Ectodermal cell (in vitro differentiated cells): ENCODE data around the gene ATP2B3.

ENCODE experiments used
- H3K27ac ChIP-seq: 2 replicates; pipeline ENCODE4 v1.7.0; 2013; ENCODE audit warnings: mild to moderate bottlenecking, low read depth, low read length; ENCODE audit not compliant: insufficient read depth, poor library complexity, severe bottlenecking
- H3K27me3 ChIP-seq: 2 replicates; pipeline ENCODE4 v1.7.0; 2013; ENCODE audit warnings: mild to moderate bottlenecking, low read length; ENCODE audit not compliant: insufficient read depth, control insufficient read depth, poor library complexity, severe bottlenecking
- H3K36me3 ChIP-seq: one replicate; pipeline ENCODE4 v1.7.0; 2013; ENCODE audit warnings: low read length; ENCODE audit not compliant: control insufficient read depth, insufficient read depth
- H3K4me1 ChIP-seq: one replicate; pipeline ENCODE4 v1.7.0; 2013; ENCODE audit warnings: low read length; ENCODE audit not compliant: control insufficient read depth, insufficient read depth
- H3K4me3 ChIP-seq: 2 replicates; pipeline ENCODE4 v1.7.0; 2013; ENCODE audit warnings: low read depth, low read length, control low read depth; ENCODE audit not compliant: insufficient read depth
- H3K9me3 ChIP-seq: 2 replicates; pipeline ENCODE4 v1.7.0; 2013; ENCODE audit warnings: mild to moderate bottlenecking, low read length, moderate library complexity; ENCODE audit not compliant: control insufficient read depth
- WGBS, 2 experiments: methylation state at CpG; one replicate each; pipeline ENCODE4 v1.1.7; 2013; ENCODE audit warnings: missing lambda C conversion rate in 2 of 2; 5-methylcytosine and 5-hydroxymethylcytosine counted together

Gene ATP2B3

DNA sequence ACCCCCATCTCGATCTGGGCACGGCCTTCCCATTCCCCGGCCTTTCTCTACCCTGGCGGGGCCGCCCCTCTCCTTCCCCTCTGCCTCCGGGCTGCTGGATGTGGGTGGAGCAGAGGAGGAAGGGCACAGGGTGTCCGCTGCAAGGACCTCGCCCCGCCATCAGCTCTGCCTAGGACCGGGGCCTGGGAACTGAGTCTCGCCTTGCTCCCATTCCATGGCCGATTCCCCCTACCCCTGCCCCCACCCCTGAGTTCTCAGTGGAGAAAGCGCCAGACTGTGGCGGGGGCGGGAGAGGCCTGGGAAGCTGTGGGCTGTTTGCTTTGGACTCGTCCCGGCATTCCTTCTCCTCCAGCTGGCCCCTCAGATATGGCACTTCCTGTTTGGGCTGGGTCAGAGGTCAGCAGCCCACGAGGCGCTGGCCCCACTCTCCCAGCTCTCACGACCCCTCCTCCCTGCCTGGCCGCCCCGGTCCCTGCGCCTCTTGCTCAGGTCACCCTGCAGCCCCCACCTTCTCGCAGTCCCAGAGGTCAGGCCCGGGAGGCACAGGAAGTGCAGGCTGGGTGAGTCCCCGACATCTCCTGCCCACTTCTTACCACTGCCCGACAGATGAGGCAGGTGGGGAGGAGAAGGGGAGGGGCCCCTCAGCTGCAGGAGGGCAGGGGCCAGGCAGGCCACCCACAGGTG is 29.1 kb upstream of the ATP2B3 start:
- no peaks in the 10 kb centered on the region for H3K27me3 ChIP-seq
- no peak overlapping the region for H3K4me3 ChIP-seq
- no peaks in the 10 kb centered on the region for H3K36me3 ChIP-seq
- no peaks in the 10 kb centered on the region for H3K9me3 ChIP-seq
- H3K27ac ChIP-seq = no peak overlapping the region
- H3K4me1 ChIP-seq = no peaks in the 10 kb centered on the region
- 74 to 77% methylated on average over 19 to 27 of the region's 27 CpGs for WGBS, 2 experiments

DNA sequence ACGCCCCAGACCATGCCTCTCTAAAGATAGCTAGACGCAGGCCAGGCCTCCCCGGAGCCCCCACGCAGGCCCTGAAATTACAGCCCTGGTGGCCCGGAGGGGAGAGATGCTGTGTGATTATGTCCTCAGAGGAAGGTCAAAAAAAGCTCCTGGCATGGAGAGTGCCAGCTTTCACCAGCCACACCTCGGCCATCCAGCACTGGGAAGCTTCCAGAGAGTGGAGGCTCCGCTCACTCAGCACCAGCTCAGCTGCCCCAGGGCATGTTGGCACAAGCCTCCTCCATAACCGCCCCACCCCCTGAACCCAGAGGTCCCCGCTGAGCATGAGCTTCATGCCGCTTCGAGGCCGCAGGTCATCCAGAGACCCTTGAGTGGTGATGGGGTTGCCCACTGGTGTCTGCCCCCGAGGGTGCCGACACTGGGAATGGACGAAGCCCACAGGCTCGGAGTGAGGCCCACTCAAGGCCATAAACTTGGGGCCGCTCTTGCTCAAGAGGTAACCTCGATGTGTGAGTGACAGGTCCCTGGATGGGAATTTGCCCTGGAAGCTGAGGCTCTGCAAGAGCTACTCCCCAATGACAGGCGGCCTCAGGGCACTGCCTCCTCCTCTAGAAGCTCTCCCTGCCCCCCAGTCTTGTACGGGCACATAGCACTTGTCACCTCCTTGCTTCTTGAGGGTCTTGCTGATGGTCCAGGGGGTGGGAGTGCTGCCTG is 27.1 kb upstream of the ATP2B3 start:
- Histone ChIP-seq H3K9me3 (no peaks in the 10 kb centered on the region), H3K4me3 (no peak overlapping the region), H3K4me1 (no peaks in the 10 kb centered on the region), H3K36me3 (no peaks in the 10 kb centered on the region), H3K27ac (no peak overlapping the region), H3K27me3 (no peaks in the 10 kb centered on the region)
- WGBS, 2 experiments = 94% methylated on average over 20 of the region's 20 CpGs

DNA sequence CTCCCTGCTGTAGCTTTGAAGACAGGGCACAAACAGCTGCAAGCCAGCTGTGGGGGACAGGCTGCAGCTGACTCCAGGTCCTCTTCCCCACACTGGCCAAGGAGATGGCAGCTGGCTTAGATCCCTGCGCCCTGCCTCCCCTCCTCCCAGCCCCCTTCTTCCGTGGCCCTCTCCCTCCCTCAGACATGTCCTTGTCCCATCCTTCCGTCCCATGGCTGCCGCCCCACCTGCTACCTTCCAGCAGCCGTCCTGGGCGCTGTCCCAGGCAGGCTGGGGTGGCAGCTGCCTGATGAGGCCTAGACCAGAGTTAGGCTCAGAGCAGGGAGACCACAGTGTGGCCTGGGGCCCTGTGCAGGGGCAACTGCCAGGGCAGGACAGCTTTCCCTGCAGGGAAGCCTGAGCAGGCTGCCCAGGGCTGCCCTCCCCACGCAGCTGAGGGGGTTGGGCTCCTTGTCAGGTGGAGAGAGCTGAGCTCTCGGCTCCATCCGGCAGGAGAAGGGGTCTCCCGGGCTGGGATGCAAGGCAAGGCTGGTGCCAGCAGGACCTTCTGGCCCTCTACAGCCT is 26.0 kb upstream of the ATP2B3 start:
- Histone ChIP-seq H3K4me1 (no peaks in the 10 kb centered on the region), H3K9me3 (no peaks in the 10 kb centered on the region), H3K36me3 (no peaks in the 10 kb centered on the region), H3K27ac (no peak overlapping the region), H3K27me3 (no peaks in the 10 kb centered on the region), H3K4me3 (no peak overlapping the region)
- 57 to 58% methylated on average over 10 of the region's 10 CpGs for WGBS, 2 experiments

DNA sequence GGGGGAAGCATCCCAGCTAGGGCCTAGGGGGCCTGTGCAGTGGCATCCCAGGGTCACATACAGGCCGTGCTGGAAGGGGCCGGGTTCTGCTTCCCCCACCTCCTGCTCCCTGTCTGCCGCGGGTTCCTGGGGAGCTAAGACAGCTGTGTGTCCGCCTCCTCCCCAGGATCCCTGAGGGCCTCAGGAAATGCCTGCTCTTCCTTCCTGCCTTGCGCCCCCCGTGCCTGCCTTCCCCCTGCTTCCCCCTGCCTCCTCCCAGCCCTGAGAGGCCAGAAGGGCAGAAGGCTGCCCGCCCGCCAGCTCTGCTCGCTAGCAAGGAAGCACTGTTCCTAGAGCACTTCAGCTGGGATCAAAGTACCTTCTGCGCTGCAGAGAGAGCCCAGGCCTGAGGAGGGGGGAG is 25.5 kb upstream of the ATP2B3 start:
- no peak overlapping the region for H3K4me3 ChIP-seq
- no peak overlapping the region for H3K27ac ChIP-seq
- no peaks in the 10 kb centered on the region for H3K9me3 ChIP-seq
- H3K4me1 ChIP-seq = no peaks in the 10 kb centered on the region
- H3K36me3 ChIP-seq = no peaks in the 10 kb centered on the region
- 41 to 44% methylated on average over 11 of the region's 11 CpGs for WGBS, 2 experiments
- H3K27me3 ChIP-seq = no peaks in the 10 kb centered on the region

DNA sequence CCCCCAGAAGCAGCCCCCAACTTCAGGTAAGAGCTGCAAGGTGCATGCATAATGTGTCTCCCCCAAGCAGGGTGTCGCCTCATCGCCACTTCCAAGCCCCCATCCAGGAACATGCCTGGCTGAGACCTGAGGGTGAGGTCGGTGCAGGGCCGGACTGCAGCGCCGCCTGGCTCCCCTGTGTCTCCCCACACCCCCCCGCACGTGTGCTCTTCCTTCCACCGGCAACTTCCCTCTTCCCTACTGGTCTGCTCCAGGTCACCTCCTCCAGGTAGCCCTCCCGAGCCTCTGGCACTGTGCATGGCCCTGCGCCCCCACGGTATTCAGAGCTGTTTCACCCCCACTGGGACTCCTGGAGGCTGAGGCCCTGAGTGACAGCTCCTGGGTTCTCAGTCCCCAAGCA is 24.9 kb upstream of the ATP2B3 start:
- no peaks in the 10 kb centered on the region for H3K9me3 ChIP-seq
- H3K4me1 ChIP-seq = no peaks in the 10 kb centered on the region
- H3K4me3 ChIP-seq = no peak overlapping the region
- 85% methylated on average over 12 of the region's 12 CpGs for WGBS, 2 experiments
- no peaks in the 10 kb centered on the region for H3K27me3 ChIP-seq
- H3K27ac ChIP-seq = no peak overlapping the region
- no peaks in the 10 kb centered on the region for H3K36me3 ChIP-seq

DNA sequence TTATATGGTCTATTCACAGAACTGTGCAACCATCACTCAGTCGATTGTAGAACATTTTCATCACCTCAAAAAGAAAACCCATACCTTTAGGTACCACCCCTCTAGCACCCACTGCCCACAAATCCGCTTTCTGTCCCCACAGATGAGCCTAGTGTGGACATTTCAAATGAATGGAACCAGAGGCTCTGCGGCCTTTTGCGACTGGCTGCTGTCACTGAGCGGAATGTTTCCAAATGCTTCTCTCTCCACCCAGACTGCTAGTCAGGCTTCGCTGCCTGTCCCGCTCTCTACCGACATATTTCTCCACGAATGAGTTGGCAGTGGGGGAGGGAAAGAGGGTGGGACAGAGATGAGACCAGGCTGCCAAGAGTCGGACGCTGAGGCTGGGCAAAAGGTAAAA is 24.4 kb upstream of the ATP2B3 start:
- Histone ChIP-seq H3K4me3 (no peak overlapping the region), H3K4me1 (no peaks in the 10 kb centered on the region), H3K27ac (no peak overlapping the region), H3K36me3 (no peaks in the 10 kb centered on the region), H3K27me3 (no peaks in the 10 kb centered on the region), H3K9me3 (no peaks in the 10 kb centered on the region)
- 90 to 97% methylated on average over 11 of the region's 11 CpGs for WGBS, 2 experiments

DNA sequence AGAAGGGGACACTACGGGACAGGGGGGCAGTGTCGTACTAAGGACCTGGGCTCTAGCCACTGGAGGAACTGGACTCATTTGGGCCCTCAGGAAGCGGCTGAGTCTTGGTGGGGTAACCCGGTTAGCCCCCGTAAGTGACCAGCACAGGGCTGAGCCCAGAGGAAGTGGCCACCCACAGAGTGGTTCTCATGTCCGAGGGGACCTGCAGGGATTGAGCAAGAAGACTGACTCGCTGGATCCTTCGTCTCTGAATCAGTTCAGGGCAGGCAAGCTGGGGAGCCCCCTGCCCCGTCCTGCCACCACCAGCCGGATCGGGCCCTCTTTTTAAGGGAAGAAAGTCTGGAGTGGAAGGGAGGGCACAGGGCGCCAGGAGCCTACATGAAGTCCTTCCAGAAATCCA is 23.4 kb upstream of the ATP2B3 start:
- WGBS, 2 experiments = 85 to 88% methylated on average over 12 of the region's 12 CpGs
- no peak overlapping the region for H3K27ac ChIP-seq
- H3K36me3 ChIP-seq = no peaks in the 10 kb centered on the region

DNA sequence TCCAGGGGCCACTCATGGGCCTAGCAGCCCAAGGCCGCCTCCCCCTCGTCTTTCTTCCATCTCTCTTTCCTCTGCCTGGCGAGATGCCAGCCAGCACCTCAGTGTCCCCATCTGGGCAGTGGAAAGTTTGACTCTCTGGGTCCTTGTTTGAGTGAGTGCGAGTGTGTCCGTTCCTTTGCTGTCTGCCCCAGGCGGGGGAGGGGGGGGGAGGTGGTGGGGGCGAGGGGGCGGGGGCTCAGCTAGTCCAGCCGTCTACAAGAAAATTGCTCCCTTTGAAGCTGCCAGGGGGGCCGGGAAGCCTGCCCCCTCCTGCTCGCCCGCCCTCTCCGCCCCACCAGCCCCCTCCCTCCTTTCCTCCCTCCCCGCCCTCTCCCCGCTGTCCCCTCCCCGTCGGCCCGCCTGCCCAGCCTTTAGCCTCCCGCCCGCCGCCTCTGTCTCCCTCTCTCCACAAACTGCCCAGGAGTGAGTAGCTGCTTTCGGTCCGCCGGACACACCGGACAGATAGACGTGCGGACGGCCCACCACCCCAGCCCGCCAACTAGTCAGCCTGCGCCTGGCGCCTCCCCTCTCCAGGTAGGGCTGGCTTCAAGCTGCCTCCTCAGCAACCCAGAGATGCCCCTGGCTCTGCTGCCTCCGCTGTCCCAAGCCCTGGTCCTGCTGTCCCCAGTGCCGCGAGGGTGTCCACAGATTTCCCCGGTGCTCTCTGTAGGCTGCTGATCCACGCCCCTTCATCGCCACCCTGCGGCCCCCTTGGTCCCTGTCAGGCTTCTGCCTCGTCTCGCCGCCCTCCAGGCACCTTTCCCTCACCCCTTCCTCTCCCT is 22.7 kb upstream of the ATP2B3 start, which contains the start of gene BGN:
TSS of gene BGN (plus strand) at position 440 of the 821 bp plus-strand sequence. CDS start 9,652 bp downstream, outside the sequence.
- H3K4me1 ChIP-seq = no peaks in the 10 kb centered on the region
- H3K4me3 ChIP-seq = no peak within 1 kb of the TSS
- no peaks in the 10 kb centered on the region for H3K27me3 ChIP-seq
- WGBS, 2 experiments = 21 to 26% methylated on average over 27 to 34 of the region's 41 CpGs
- H3K27ac ChIP-seq = no peak within 1 kb of the TSS
- H3K36me3 ChIP-seq = no peaks in the 10 kb centered on the region
- H3K9me3 ChIP-seq = no peaks in the 10 kb centered on the region

More for the DNA sequence above, 23.4 kb upstream of the ATP2B3 start:
- H3K27me3 ChIP-seq = no peaks in the 10 kb centered on the region
- H3K9me3 ChIP-seq = no peaks in the 10 kb centered on the region
- no peaks in the 10 kb centered on the region for H3K4me1 ChIP-seq
- no peak overlapping the region for H3K4me3 ChIP-seq

DNA sequence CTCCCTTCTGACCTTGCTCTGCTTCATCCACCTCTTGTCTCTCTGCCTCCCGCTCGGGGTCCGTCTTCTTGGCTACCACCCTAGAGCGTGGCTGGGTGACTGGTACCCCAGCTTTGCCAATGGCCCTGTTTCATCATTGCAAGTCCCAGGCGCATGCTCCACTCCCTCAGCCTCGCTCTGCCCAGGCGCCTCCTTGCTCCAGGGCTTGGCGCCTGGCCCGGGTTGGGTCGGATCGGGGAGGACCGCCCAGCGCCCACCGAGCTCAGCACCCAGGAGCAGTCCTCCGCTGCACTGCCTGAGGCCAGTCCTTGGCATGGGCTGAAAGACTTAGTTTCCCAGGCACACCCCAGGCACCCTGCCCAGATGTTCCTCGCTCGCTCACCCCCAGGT is 22.1 kb upstream of the ATP2B3 start:
- no peak overlapping the region for H3K27ac ChIP-seq
- H3K4me3 ChIP-seq = no peak overlapping the region
- 77 to 85% methylated on average over 17 of the region's 17 CpGs for WGBS, 2 experiments
- H3K27me3 ChIP-seq = no peaks in the 10 kb centered on the region
- H3K4me1 ChIP-seq = no peaks in the 10 kb centered on the region
- no peaks in the 10 kb centered on the region for H3K36me3 ChIP-seq
- H3K9me3 ChIP-seq = no peaks in the 10 kb centered on the region
